Nephron (organoid): ENCODE measurements around the gene FREM1.
A peak's percentile ranks its signal among the peaks of the same experiment; 100 is the strongest.

Experiments
- H3K27ac Mint-ChIP-seq, 3 experiments: 2 replicates each; pipeline ENCODE4 v1.8.0; 2020; ENCODE audit warnings: mixed read lengths in 3 of 3, mild to moderate bottlenecking in 2 of 3, moderate library complexity in 1 of 3
- H3K27me3 Mint-ChIP-seq: 2 replicates; pipeline ENCODE4 v1.8.0; 2021; ENCODE audit warnings: low read depth, mild to moderate bottlenecking, moderate library complexity, mixed read lengths
- H3K36me3 Mint-ChIP-seq: 2 replicates; pipeline ENCODE4 v1.8.0; 2020; ENCODE audit warnings: low read depth, mixed read lengths
- H3K4me1 Mint-ChIP-seq: 2 replicates; pipeline ENCODE4 v1.8.0; 2020; ENCODE audit warnings: mixed read lengths
- H3K4me3 Mint-ChIP-seq, 3 experiments: 2 replicates each; pipeline ENCODE4 v1.8.0; 2020; ENCODE audit warnings: mild to moderate bottlenecking in 3 of 3, mixed read lengths in 3 of 3, moderate library complexity in 2 of 3
- H3K9me3 Mint-ChIP-seq: 2 replicates; pipeline ENCODE4 v1.8.0; 2020; ENCODE audit warnings: mixed read lengths
- TF ChIP-seq, protein P1 (sequence below), 3 experiments: fragments of 200-600 bp; sonication (generic); IDR thresholded peaks; one replicate each; pipeline ENCODE4 v1.5.0; 2021; ENCODE audit warnings: antibody characterized with exemption in 3 of 3; ENCODE audit not compliant: unreplicated experiment in 3 of 3

The FREM1 gene

DNA sequence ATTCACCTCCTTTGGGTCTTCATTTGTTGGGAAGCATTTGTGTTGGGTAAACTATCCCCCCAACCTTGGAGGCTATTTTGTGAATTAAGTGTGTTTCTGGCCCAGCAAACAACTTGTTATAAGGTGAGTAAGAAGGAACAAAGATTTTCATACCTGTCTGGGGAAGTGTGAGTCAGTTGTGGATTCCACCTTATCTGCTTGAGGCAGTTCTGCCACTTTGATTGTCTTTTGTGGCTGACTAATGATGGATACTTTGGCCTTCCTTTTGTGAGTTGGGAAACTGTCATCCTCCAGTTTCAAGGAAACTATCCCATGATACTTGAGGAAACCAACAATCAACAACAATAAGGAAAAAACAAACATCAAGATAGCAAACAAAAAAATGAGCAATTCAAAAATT, 163.1 kb downstream of the FREM1 start:
- no peaks in the 10 kb centered on the region for H3K9me3 Mint-ChIP-seq
- TF ChIP-seq, protein P1, sequence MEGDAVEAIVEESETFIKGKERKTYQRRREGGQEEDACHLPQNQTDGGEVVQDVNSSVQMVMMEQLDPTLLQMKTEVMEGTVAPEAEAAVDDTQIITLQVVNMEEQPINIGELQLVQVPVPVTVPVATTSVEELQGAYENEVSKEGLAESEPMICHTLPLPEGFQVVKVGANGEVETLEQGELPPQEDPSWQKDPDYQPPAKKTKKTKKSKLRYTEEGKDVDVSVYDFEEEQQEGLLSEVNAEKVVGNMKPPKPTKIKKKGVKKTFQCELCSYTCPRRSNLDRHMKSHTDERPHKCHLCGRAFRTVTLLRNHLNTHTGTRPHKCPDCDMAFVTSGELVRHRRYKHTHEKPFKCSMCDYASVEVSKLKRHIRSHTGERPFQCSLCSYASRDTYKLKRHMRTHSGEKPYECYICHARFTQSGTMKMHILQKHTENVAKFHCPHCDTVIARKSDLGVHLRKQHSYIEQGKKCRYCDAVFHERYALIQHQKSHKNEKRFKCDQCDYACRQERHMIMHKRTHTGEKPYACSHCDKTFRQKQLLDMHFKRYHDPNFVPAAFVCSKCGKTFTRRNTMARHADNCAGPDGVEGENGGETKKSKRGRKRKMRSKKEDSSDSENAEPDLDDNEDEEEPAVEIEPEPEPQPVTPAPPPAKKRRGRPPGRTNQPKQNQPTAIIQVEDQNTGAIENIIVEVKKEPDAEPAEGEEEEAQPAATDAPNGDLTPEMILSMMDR (IDR thresholded peaks at IDR 0.05; ENCODE audit: unreplicated experiment in 3 of 3), result no peak
- no peaks in the 10 kb centered on the region for H3K27me3 Mint-ChIP-seq
- no peak overlapping the region for H3K27ac Mint-ChIP-seq
- H3K36me3 Mint-ChIP-seq, result peaks cover 83% of the 10 kb centered on the region
- H3K4me3 Mint-ChIP-seq, result no peak overlapping the region
- H3K4me1 Mint-ChIP-seq, result peaks cover 33% of the 10 kb centered on the region

- H3K36me3 Mint-ChIP-seq, result peaks cover 80% of the 10 kb centered on the region
- H3K27ac Mint-ChIP-seq, result no peak overlapping the region
- no peaks in the 10 kb centered on the region for H3K27me3 Mint-ChIP-seq
- TF ChIP-seq, protein P1 (IDR thresholded peaks at IDR 0.05; ENCODE audit: unreplicated experiment in 3 of 3), result no peak
- no peak overlapping the region for H3K4me3 Mint-ChIP-seq
- H3K4me1 Mint-ChIP-seq, result peaks cover 28% of the 10 kb centered on the region
- no peaks in the 10 kb centered on the region for H3K9me3 Mint-ChIP-seq
Observed at GRCh38 chr9:14746626-14747025, 163.6 kb downstream of the FREM1 start.

DNA sequence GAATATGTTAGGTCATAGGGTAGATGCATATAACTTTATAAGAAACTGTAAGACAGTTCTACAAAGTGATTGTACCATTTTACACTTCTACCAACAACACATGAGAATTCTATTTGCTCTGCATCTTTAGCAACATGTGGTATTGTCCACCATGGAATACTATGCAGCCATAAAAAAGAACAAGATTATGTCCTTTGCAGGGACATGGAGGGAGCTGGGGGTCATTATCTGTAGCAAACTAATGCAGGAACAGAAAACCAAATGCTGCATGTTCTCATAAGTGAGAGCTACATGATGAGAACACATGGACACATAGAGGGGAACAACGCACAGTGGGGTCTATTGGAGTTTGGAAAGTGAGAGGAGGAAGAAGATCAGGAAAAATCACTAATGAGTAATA, 165.5 kb downstream of the FREM1 start:
- Mint-ChIP-seq H3K36me3 (peaks cover 73% of the 10 kb centered on the region), H3K9me3 (no peaks in the 10 kb centered on the region), H3K27me3 (no peaks in the 10 kb centered on the region), H3K4me1 (peaks cover 9% of the 10 kb centered on the region), H3K27ac (no peak overlapping the region), H3K4me3 (no peak overlapping the region)
- TF ChIP-seq, protein P1 (IDR thresholded peaks at IDR 0.05; ENCODE audit: unreplicated experiment in 3 of 3), result no peak

DNA sequence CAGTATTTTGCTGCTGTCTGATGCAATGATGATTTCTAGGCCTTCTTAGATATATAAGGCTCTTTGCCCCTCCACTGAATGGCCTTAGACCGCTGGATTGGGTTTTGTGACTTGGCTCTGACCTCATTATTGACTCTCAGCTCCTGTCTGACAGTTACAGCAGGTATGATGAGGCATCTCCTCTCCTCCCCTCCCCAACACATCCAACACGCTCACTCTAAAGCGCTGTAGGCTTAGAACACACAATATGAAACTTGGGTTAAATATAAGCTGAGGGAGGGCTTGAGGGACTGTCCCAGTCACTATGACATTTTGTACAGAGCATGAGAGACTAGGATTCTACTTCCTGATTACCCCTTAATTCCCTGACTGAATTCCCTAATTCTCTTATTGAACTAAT, 168.9 kb downstream of the FREM1 start:
- H3K27ac Mint-ChIP-seq, result no peak overlapping the region
- no peaks in the 10 kb centered on the region for H3K4me1 Mint-ChIP-seq
- H3K9me3 Mint-ChIP-seq, result no peaks in the 10 kb centered on the region
- peaks cover 63% of the 10 kb centered on the region for H3K36me3 Mint-ChIP-seq
- TF ChIP-seq, protein P1 (IDR thresholded peaks at IDR 0.05; ENCODE audit: unreplicated experiment in 3 of 3), result no peak
- H3K4me3 Mint-ChIP-seq, result no peak overlapping the region
- no peaks in the 10 kb centered on the region for H3K27me3 Mint-ChIP-seq

DNA sequence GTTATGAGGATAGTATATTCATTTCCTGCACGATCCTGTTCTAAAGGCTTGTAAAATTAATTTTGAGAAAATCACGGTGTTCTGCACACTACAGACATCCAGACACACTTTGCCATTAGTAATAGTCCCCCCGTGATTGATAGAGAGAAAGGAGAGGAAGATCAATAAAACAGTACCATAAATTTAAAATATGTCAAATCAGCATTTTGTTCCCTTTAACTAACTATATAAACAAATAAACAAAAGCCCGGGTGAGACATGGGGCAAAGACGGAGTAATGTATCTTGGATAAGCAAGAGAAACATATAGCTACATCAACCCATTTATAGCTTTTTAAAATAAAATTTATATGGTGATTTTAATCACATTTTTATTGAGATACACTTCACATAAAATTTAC, 177.1 kb downstream of the FREM1 start:
- Mint-ChIP-seq H3K27ac (no peak overlapping the region), H3K4me1 (peaks cover 3% of the 10 kb centered on the region), H3K27me3 (no peaks in the 10 kb centered on the region), H3K4me3 (no peak overlapping the region), H3K36me3 (peaks cover 53% of the 10 kb centered on the region), H3K9me3 (no peaks in the 10 kb centered on the region)
- TF ChIP-seq, protein P1 (IDR thresholded peaks at IDR 0.05; ENCODE audit: unreplicated experiment in 3 of 3), result no peak

- Mint-ChIP-seq H3K4me1 (peaks cover 3% of the 10 kb centered on the region), H3K36me3 (peaks cover 37% of the 10 kb centered on the region), H3K27me3 (no peaks in the 10 kb centered on the region), H3K27ac (peak overlapping the region in 1 of 3 experiments; percentile 27), H3K9me3 (no peaks in the 10 kb centered on the region), H3K4me3 (no peak overlapping the region)
- TF ChIP-seq, protein P1 (IDR thresholded peaks at IDR 0.05; ENCODE audit: unreplicated experiment in 3 of 3), result no peak
Observed at GRCh38 chr9:14731294-14731981, 178.8 kb downstream of the FREM1 start.
